Smooth muscle cell of the coronary artery (primary cell): Measurements from ENCODE around the gene VSTM2A. TPM values are rescaled to one million over a fixed set of nuclear protein-coding genes. Genes with fewer than 3 reads are reported as not detected.

ENCODE experiments used
- total RNA-seq: library from RNA; depleted of rRNA; stranded (reverse); fragments of >200 nt; gene quantifications from 2 replicates; pipeline ENCODE4 v1.2.3, GENCODE V29; 2014; ENCODE audit warnings: low replicate concordance

Gene VSTM2A, protein sequence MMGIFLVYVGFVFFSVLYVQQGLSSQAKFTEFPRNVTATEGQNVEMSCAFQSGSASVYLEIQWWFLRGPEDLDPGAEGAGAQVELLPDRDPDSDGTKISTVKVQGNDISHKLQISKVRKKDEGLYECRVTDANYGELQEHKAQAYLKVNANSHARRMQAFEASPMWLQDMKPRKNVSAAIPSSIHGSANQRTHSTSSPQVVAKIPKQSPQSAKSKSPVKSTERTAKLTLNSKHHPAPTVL
- not detected in 2 replicates for total RNA-seq

DNA sequence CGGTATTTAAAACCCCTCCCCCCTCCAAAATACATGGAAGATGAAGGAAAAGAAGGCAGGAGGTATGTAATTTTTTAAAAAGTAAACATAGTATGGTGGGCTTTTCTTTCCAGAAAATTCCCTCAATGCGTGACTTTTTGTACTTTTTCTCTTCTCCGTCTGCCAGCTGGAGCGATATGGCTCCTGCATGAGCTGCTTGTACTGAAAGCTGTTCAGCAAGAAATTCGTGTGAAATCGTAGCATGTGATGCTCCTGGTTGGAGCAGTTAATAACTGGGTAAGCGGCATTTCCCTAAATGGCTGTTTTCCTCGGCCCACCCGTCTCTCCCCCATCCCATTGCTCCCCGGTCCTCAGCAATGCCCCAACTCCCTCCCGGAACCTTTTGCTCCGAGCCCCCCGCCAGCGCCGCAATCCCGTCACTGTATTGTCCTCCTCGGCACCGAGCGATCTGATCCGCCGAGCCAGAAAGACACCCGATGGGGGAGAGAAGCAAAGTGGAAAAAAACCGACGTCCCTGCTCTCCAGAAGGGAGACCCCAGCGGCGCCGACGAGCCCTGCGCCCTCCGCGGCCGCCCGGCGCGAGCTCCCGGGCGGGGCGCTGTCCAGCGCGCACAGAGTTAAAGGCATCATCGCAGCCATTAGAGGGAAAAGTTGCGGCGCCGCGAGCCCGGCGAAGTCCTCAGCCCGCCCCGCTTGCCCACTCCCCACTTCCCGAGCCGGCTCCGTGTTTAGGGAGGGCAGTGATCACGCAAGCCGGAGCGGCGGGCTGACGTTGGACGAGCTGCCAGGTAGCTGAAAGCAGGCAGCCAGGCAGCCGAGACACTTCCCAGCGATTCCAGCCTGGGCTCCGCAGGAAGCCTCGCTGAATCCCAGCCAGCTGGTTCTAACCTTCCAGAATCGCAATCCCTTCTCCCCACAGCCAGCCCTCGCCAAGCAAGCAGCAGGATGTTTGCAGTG lies at the start of gene VSTM2A:
Gene VSTM2A (plus strand): TSS at position 707 of the 957 bp plus-strand sequence. CDS start 356 bp downstream, outside the sequence.

Other genes starting within 250 kb of the VSTM2A start
- 88.6 and 290 TPM in 2 replicates for gene SEC61G, start 216.8 kb downstream of the VSTM2A start, total RNA-seq